ENCODE results near the gene SDHD.

The SDHD gene

DNA sequence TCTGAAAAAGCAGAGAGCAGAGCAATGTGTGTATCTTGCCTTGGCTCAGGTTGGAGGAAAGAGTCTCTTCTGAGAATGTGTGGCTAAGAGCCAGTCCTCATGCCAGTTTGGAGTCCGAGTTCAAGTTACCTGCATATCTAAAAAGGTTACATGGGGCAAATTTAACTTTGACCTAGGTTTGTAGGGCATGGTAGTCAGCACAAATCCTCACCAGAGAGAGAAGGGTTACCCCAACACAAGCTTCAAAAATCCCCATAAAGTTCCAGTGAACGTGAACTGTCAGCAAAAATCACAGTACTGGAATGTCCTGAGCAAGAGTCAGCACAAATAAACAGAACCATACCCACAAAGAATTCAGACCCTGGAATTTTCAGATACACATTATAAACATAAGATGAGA lies 13.8 kb downstream of the SDHD start:
- in situ Hi-C loops (cut with MboI; ENCODE audit: low sequenced_read_pairs) = no loop called here

DNA sequence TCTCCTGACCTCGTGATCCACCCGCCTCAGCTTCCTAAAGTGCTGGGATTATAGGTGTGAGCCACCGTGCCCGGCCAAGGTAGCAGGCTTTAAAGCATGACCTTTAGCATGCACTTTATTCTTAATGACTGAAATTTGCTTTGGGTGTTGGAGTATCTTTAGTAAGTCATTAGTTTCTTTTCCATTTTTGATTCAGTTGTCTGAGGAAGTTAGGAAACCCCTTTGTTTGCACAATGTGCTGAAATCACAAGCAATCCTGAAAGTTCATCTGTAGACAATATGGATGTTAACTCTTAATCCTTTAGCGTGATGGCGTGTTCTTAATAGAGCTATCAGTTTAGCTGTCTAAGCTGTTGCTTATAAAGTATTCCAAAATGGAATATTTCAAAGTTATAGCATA lies 16.8 kb downstream of the SDHD start:
- in situ Hi-C loops (cut with MboI; ENCODE audit: low sequenced_read_pairs) = no loop called here

DNA sequence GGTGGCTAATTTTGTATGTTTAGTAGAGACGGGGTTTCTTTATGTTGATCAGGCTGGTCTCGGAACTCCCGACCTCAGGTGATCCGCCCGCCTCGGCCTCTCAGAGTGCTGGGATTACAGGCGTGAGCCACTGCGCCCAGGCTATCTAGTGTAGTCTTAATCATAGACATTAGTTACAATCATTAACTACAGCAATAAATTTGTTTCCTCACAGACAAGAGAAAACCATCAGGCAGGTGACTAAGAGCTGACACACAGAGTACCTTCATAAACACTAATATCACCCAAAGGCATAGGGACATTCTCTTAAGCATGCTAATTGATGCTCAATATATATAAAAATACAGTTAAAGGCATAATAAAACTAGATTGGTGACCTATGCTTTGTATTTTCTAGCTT lies 19.4 kb downstream of the SDHD start:
- in situ Hi-C loops (cut with MboI; ENCODE audit: low sequenced_read_pairs) = no loop called here

DNA sequence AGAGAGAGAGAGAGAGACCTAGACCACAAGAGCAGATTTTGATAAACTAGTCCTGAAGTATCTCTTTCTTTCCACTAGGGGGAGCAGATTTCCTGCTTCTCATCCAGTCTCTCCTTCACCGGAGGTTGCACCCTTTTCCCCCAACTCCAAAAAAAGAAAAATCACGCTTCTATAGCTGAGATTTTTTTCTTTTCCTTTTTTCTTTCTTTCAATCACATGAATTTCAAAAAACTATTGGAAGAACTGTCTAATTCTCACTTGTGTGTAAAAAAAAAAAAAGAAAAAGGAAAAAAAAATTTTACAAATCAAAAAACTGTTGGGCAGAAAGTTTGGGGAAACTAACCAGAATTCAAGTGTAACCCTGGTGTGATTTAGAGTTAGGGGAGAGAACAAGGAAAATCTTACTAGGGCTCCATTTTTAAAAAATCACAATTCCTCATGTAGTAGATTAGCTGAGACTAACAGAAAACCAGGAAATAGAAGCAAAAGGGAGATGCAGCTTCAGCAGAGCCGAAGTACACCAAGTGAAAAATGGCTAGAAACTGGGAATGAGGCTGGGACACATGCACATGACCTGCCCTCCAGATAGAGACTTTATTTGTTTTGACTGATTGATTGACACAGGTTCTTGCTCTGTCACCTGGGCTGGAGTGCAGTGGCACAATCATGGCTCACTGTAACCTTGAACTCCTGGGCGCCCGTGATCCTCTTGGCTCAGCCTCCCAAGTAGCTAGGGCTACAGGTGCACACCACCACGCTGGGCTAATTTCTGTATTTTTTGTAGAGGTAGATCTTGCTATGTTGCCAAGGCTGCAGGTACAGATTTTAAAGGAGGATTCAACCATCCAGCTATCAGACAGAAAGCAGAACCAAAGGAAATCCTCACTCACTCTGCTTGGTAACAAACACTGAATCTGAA lies 27.1 kb downstream of the SDHD start:
- in situ Hi-C loops (cut with MboI; ENCODE audit: low sequenced_read_pairs) = no loop called here

DNA sequence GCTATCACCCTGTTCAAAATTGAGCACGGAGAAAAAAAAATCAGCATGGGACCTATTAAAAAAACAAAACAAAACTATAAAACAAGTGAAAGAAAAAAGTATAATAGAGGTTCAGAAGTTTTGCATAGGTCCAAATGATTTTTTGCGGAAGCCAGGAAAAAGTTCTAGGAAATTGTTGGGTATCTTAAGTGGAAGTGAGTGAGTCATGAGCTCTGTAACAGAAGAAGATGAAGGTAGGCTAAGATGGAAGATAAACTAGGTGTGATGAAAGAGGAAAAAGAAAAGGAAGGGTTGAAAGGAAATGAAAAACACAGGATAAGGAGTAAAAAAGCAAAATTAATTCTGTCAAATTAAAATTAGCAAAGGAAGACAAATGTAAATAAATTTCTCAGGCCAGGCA lies 27.8 kb downstream of the SDHD start:
- in situ Hi-C loops (cut with MboI; ENCODE audit: low sequenced_read_pairs) = no loop called here

DNA sequence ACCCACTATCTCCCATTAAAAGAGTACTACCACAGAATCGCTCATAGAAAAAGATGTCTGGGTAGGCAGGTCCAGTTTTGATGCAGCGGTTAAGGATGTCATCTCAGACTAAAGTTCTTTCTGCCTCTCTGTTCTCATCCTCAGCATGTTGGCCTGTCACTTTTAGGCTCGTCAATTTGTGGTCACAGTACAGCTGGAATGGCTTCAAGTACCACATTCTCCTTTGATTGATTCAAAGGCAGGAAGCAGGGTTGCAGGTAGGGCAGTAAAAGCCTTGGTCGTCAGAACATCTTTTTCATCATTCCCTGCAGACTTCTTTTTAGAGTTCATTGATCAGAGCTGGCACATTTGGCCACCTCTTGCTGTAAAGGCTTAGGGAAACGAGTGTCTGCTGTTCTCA lies 28.7 kb downstream of the SDHD start:
- in situ Hi-C loops (cut with MboI; ENCODE audit: low sequenced_read_pairs) = no loop called here

DNA sequence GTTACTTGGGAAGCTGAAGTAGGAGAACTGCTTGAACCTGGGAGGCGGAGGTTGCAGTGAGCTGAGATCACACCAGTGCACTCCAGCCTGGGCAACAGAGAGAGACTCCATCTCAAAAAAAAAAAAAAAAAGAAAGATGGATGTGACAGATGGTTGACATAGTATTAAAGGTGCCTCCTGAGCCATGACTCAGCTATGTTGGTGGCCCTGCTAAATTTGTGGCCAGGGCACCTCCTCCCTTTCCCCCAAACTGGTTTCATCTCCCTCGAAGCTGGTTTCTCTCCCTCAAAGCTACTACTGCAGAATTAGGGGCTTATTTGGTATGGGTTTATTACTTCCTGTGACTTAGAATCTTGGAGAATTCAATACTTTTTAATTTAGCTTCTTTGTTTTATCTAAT lies 31.5 kb downstream of the SDHD start:
- in situ Hi-C loops (cut with MboI; ENCODE audit: low sequenced_read_pairs) = no loop called here

DNA sequence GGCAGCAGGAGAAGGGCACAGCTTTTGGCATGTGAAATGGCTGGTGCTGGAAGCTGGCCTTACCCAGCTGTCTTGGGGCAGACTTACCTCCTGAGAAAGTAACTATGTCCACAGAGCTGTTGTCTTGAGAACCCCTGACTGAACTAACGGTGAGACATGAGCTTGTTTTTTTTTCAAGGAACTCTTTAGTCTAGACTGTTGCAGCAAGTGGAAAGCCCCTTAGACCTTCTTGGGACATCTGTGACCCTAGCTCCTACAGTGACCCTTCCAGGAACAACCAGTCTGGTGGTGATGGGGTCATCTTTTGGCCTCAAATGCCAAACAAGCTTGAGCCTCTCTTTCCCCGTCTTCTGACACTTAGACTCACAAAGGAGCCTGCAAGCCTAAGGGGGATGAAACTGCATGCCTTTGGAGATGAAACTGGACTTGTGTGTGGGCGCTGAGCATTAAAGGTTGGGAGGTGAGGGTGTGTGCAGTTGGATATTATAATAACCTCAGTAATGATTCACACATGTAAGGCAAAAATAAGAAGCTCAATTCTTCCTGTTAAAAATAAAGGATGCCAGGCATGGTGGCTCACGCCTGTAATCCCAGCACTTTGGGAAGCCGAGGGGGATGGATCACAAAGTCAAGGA lies 35.4 kb downstream of the SDHD start:
- in situ Hi-C loops (cut with MboI; ENCODE audit: low sequenced_read_pairs) = no loop called here

DNA sequence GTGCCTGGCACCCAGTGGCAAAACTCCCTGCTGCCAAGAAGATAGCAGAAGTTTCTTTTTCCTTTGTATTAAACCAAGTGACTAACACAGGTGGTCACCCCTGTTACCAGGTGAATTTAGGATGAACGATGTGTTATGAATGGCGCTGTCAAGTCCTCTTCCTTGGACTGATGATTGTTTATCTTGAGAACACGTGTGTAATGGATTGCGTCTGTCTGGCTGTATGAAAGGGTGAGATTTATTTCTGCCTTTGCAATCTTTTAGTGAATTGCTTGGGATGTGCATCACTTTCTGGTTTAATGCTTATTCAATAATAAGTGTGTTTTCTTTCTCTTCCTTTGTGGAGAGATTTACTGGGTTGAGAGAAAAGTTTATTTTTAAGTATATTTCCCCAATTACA lies 36.5 kb downstream of the SDHD start:
- in situ Hi-C loops (cut with MboI; ENCODE audit: low sequenced_read_pairs) = no loop called here

DNA sequence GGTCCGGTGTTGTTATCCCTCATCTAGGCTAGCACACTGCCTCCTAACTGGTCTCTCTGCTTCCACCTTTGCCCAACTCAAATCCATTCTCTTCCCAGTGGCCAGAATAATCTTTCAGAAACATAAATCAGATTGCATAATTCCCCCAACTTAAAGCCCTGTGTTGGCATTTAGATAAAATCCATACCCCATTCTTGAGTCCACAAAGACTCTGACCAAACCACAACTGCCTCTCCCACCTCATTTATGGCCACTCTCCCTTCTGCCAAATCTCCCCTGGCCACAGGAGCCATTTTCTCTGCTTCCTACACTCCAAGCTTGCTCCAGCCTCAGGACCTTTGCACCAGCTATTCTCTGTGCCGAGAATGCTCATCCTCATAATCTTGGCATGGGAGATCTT lies 40.4 kb downstream of the SDHD start:
- in situ Hi-C loops (cut with MboI; ENCODE audit: low sequenced_read_pairs) = no loop called here

DNA sequence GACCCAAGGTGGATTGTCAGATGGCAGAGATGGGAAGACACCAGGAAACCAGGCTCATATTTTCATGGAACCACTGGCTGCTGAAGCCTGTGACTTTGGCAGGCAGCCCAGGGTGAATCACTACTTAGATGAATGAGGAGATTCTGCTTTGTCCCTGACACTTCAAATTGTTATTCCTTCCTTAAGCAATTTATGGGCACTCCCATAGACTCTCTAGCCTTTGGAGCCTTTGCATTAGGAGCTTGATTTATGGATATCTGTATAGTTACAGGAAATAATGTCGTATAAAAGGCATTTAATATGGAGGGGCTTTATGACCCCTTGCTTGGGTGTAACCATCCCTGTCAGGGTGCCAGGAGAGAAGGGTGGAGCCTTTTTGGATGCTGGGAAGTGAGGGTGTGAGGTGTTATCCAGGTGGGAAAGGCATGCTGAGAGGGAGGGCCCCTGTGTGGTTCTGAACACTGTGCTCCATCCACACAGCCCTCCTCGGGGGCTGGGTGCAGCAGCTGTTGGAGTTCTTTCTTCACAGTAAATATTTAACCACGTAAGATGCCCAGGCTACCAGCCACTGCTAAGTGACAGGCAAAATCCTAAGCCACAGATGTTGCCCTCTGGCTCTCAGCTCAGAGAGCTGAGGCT lies 41.9 kb downstream of the SDHD start:
- in situ Hi-C loops (cut with MboI; ENCODE audit: low sequenced_read_pairs) = no loop called here

DNA sequence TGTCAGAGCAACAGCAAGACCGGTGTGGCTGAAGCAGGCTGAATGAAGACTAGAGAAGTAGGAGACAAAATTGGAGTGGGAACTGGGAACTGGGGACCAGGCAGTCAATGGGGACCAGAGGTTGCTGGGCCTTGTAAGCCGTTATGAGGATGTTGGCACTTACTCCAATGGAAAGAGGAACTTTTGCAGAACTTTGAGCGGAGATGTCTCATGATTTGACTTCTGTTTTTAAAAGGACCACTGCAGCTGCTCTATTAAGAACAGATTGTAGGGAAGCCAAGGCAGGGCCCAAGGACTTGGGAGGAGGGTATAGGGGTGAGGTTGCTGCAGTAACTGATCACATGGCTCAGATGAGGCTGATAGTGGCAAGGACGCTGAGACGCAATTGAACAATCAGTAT lies 43.0 kb downstream of the SDHD start:
- in situ Hi-C loops (cut with MboI; ENCODE audit: low sequenced_read_pairs) = no loop called here

DNA sequence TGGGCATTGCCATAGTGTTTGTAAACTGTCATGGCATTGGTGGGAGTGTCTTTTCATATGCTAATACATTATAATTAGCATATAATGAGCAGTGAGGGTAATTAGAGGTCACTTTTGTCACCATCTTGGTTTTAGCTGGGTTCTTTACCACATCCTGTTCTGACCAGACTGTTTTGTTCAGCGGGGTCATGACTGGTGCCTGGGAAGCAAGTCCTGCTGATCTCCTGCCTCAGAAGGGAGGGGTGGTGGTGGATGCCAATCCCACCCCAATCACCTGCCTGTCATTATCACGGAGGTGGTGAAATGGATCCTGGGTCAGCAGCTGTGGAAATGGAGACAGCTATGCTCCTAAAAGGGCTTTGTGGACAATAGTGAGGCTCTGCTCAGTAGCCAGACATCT lies 46.1 kb downstream of the SDHD start:
- in situ Hi-C loops (cut with MboI; ENCODE audit: low sequenced_read_pairs) = no loop called here

DNA sequence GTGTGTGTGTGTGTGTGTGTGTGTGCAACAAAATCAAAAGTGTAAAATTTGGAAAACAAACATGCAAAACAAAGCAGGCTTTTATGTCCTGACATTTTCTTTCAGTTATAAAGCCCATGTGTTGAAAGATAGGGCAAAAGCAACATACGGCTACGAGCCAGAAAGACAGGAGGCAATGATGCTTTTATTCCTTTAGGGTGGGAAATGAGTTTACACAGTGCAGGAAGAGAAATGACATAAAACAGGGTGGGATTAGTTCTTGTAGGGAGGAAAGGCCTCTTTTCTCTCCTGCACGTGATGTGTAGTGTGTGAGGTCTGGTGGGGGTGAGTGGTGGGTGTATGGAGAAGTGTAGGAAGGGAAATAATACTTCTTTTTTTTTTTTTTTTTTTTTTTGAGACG lies 47.8 kb downstream of the SDHD start:
- in situ Hi-C loops (cut with MboI; ENCODE audit: low sequenced_read_pairs) = no loop called here

DNA sequence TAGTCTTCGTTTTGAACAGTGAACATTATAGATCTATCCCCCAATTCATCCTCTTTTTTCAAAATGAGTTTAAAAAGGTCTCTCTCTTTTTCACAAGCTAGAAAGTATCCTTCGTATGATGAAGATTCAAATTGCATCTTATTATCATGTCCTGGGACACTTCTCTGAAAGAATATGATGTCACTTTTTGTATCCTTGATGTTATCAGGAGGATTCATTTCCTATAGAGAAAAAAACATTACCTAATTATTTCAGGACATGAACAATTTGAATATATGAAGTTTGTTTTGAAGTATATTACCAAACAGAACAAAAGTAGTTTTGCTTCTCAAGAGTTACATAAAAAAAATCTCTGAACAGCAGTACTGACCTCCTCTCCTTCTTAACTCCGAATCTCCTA lies 56.9 kb downstream of the SDHD start:
- in situ Hi-C loops (cut with MboI; ENCODE audit: low sequenced_read_pairs) = no loop called here
